ENCODE data around the gene COQ8B. TPM values are rescaled to one million over a fixed set of nuclear protein-coding genes. Genes with fewer than 3 reads are reported as not detected.
A peak's percentile ranks its signal among the peaks of the same experiment; 100 is the strongest.
"Not testable (repeated sequence)": the region's sequence is repeated elsewhere in the genome, so short reads cannot be mapped to it uniquely, and the experiment has no call there.

COQ8B gene
- total RNA-seq, 1 experiment from 2014 or later, result 57.7 TPM

- Histone ChIP-seq H3K4me1 (replicated peaks; ENCODE audit: insufficient read depth) (peaks cover 10% of the 10 kb centered on the region), H3K36me3 (ENCODE audit: low read depth) (no peaks in the 10 kb centered on the region), H4K20me1 (ENCODE audit: insufficient read depth) (no peaks in the 10 kb centered on the region), H3K27ac (no peak overlapping the region), H3K9me3 (ENCODE audit: insufficient read depth, low read depth) (no peaks in the 10 kb centered on the region), H3K4me2 (no peak overlapping the region), H3K79me2 (ENCODE audit: low read depth) (no peaks in the 10 kb centered on the region), H2AFZ (no peak overlapping the region), H3F3A (ENCODE audit: insufficient read depth, low read depth) (peaks cover 11% of the 10 kb centered on the region; the same call in 1 of the 2 replicates), H3K27me3 (ENCODE audit: insufficient read depth, low read depth) (no peaks in the 10 kb centered on the region), H3K9me2 (ENCODE audit: insufficient read depth) (no peaks in the 10 kb centered on the region), H3K4me3 (no peak overlapping the region)
- TF ChIP-seq CTCF (conservative IDR thresholded peaks at IDR 0.05) (no peak), EZH2 (IDR thresholded peaks at IDR 0.05; ENCODE audit: low read depth) (no peak)
- no TSS peak for BruUV-seq (replicated peaks)
- CTCF ChIA-PET, result interaction anchor here (0.5 kb wide), 1 partner anchor 183 kb away, joined by 5 read pairs; no protein-coding TSS in a partner anchor
- intact Hi-C loops (cut with micrococcal nuclease; ENCODE audit: unreplicated experiment), result no loop called here
- POLR2A ChIA-PET (ENCODE audit: unreplicated experiment), result interaction anchor here (0.5 kb wide), 1 partner anchor 23 kb away, joined by 4 read pairs; no protein-coding TSS in a partner anchor
- DNase-seq, result no peak
Measured at GRCh38 chr19:40650749-40651305, 65.9 kb downstream of the COQ8B start.

- not testable (repeated sequence) for DNase-seq; BruUV-seq (replicated peaks); H3K27ac ChIP-seq; H3K27me3 ChIP-seq (ENCODE audit: insufficient read depth, low read depth); H3K9me2 ChIP-seq (ENCODE audit: insufficient read depth); H4K20me1 ChIP-seq (ENCODE audit: insufficient read depth); H2AFZ ChIP-seq; H3K9me3 ChIP-seq (ENCODE audit: insufficient read depth, low read depth); H3K79me2 ChIP-seq (ENCODE audit: low read depth); H3K36me3 ChIP-seq (ENCODE audit: low read depth); H3K4me3 ChIP-seq; H3K4me2 ChIP-seq
- H3F3A ChIP-seq (ENCODE audit: insufficient read depth, low read depth), result peaks cover 17% of the 10 kb centered on the region; the same call in 1 of the 2 replicates
- intact Hi-C loops (cut with micrococcal nuclease; ENCODE audit: unreplicated experiment), result loop anchor here (5.0 kb wide), 1 partner anchor 508 kb away; no protein-coding TSS in a partner anchor
- POLR2A ChIA-PET (ENCODE audit: unreplicated experiment), result interaction anchor here (0.5 kb wide), 1 partner anchor 24 kb away, joined by 4 read pairs; no protein-coding TSS in a partner anchor
- peaks cover 18% of the 10 kb centered on the region for H3K4me1 ChIP-seq (replicated peaks; ENCODE audit: insufficient read depth)
- CTCF ChIA-PET, result interaction anchor here (0.5 kb wide), 1 partner anchor 184 kb away, joined by 5 read pairs; no protein-coding TSS in a partner anchor
Measured at GRCh38 chr19:40649903-40650675, 66.6 kb downstream of the COQ8B start.

GRCh38 chr19:40646743-40647254 is 69.9 kb downstream of the COQ8B start:
- ChIA-PET POLR2A (ENCODE audit: unreplicated experiment) (interaction anchor here (0.6 kb wide), 2 partner anchors 16 to 295 kb away, joined by 4 read pairs; no protein-coding TSS in a partner anchor), CTCF (interaction anchor here (2.4 kb wide), 1 partner anchor 12 kb away, joined by 18 read pairs; no protein-coding TSS in a partner anchor)
- peaks cover 18% of the 10 kb centered on the region for H3K4me1 ChIP-seq (replicated peaks; ENCODE audit: insufficient read depth)
- no peaks in the 10 kb centered on the region for H3K36me3 ChIP-seq (ENCODE audit: low read depth)
- BruUV-seq (replicated peaks), result no TSS peak
- H3K4me2 ChIP-seq, result peak overlapping the region; percentile 83
- peaks cover 17% of the 10 kb centered on the region for H3F3A ChIP-seq (ENCODE audit: insufficient read depth, low read depth)
- DNase-seq, result peak in 1 of 2 experiments; percentile 58
- intact Hi-C loops (cut with micrococcal nuclease; ENCODE audit: unreplicated experiment), result loop anchor here (5.0 kb wide), 1 partner anchor 504 kb away; no protein-coding TSS in a partner anchor
- no peak overlapping the region for H2AFZ ChIP-seq
- peak overlapping the region; percentile 87 for H3K27ac ChIP-seq
- no peaks in the 10 kb centered on the region for H4K20me1 ChIP-seq (ENCODE audit: insufficient read depth)
- H3K4me3 ChIP-seq, result peak overlapping the region; percentile 43; the same call in 1 of the 2 replicates
- no peaks in the 10 kb centered on the region for H3K9me2 ChIP-seq (ENCODE audit: insufficient read depth)
- no peaks in the 10 kb centered on the region for H3K79me2 ChIP-seq (ENCODE audit: low read depth)
- no peaks in the 10 kb centered on the region for H3K27me3 ChIP-seq (ENCODE audit: insufficient read depth, low read depth)
- TF ChIP-seq CTCF (conservative IDR thresholded peaks at IDR 0.05), result no peak
- no peak for TF ChIP-seq EZH2 (IDR thresholded peaks at IDR 0.05; ENCODE audit: low read depth)
- no peaks in the 10 kb centered on the region for H3K9me3 ChIP-seq (ENCODE audit: insufficient read depth, low read depth)
